SU-DHL-6 (cell line): ENCODE data around the gene STUB1.

ENCODE experiments used
- CTCF ChIP-seq: fragments of 200-600 bp; sonication (generic); IDR thresholded peaks from one replicate; pipeline ENCODE4 v1.5.1; 2017; ENCODE audit warnings: antibody characterized with exemption, mild to moderate bottlenecking, low read length, moderate library complexity; ENCODE audit not compliant: insufficient read depth, poor library complexity, severe bottlenecking
- EZH2phosphoT487 ChIP-seq: fragments of 200-600 bp; sonication (generic), shearing (Covaris generic); conservative IDR thresholded peaks from 2 replicates; pipeline ENCODE4 v1.6.1; 2018; ENCODE audit warnings: mild to moderate bottlenecking, antibody characterized with exemption, low read length, moderate library complexity, mixed read lengths

DNA sequence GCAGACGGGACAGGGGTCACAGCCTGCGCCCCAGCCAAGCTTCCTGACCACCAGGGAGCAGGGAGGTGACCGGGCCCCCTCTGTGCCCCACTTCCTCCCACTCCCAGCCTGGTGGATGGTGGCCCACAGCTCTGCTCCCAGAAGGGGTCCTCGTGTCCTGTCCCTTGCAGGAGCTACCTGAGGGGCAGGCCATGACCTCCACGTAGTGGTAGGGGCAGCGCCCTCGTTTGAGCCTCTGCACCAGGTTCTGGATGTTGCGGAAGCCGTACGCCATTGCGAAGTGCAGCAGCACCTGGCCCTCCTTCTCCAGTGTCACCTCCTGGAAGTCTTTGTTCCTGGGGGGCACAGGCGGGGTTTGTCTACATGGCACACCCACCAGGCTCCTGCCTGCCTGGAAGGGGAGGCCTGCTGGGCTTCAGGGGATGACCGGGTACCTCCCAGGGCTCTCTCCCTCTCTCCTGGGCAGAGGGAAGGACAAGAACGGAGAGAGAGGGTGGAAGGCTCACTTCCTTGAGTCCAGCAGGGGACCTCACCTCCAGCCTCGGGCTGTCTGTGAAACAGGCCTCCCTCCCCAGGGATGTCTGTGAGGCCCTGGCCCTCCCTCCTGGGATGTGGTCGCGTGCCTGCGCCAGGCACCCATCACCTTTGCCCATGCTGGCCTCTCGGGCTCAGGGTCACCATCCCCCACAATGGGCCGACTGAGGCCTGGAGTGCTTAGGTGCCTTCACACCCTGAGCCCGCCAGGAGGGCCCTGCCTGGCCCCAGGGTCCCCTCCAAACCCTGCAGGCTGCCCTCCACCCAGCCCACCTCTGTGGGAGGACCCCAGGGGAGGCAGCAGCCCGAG lies 50.7 kb downstream of the STUB1 start:
- no peak for TF ChIP-seq CTCF
- no peak for TF ChIP-seq EZH2phosphoT487
